Gastrocnemius medialis (tissue), 4 donors: Measurements from ENCODE around the gene GATC. TPM values are rescaled to one million over a fixed set of nuclear protein-coding genes. Genes with fewer than 3 reads are reported as not detected.

ENCODE experiments used
- ATAC-seq, 2 donors: fragments of 150-250 bp; one replicate each; pipeline ENCODE4 v1.9.1; 2016
- DNase-seq, 2 donors: peaks; one replicate each; pipeline ENCODE4 v3.0.0-alpha.2; 2019
- H3K27ac ChIP-seq, 4 donors: fragments of 200-600 bp; sonication (generic); 1 replicate in 1 of 4; 2 replicates in 3 of 4; pipeline ENCODE4 v1.5.1; 2016 to 2018; ENCODE audit warnings: mild to moderate bottlenecking in 2 of 4, moderate library complexity in 1 of 4
- H3K27me3 ChIP-seq, 3 donors: fragments of 200-600 bp; sonication (generic) in 2 of 3; 1 replicate in 1 of 3; 2 replicates in 2 of 3; pipeline versions ENCODE4 v1.5.1 to v1.6.0; 2016 to 2019; ENCODE audit warnings: mild to moderate bottlenecking in 1 of 3, moderate library complexity in 1 of 3
- H3K36me3 ChIP-seq, 2 donors: fragments of 200-600 bp; sonication (generic) in 1 of 2; one replicate each; pipeline ENCODE4 v1.5.1; 2017 to 2018
- H3K4me1 ChIP-seq, 2 donors: fragments of 200-600 bp; sonication (generic) in 1 of 2; one replicate each; pipeline ENCODE4 v1.5.1; 2016 to 2017; ENCODE audit warnings: mild to moderate bottlenecking in 2 of 2
- H3K4me3 ChIP-seq, 4 donors: fragments of 200-600 bp; sonication (generic) in 3 of 4; 1 replicate in 1 of 4; 2 replicates in 3 of 4; pipeline ENCODE4 v1.5.1; 2016 to 2019; ENCODE audit warnings: mild to moderate bottlenecking in 2 of 4
- H3K9me3 ChIP-seq, 3 donors: fragments of 200-600 bp; sonication (generic) in 2 of 3; 1 replicate in 1 of 3; 2 replicates in 2 of 3; pipeline ENCODE4 v1.5.1; 2016 to 2019
- CTCF ChIP-seq, 5 experiments: fragments of 450-650 bp in 3 of 5; fragments of 200-600 bp in 2 of 5; sonication (generic) in 2 of 5; IDR thresholded peaks in 4 of 5; conservative IDR thresholded peaks in 1 of 5; 1 replicate in 4 of 5; 2 replicates in 1 of 5; pipeline ENCODE4 v1.5.1; 2016 to 2019; ENCODE audit warnings: antibody characterized with exemption in 5 of 5, mild to moderate bottlenecking in 3 of 5, moderate library complexity in 3 of 5
- POLR2A ChIP-seq, 2 donors: fragments of 450-650 bp; IDR thresholded peaks; one replicate each; pipeline ENCODE4 v1.6.1; 2017; ENCODE audit warnings: antibody characterized with exemption in 2 of 2, mild to moderate bottlenecking in 2 of 2, moderate library complexity in 2 of 2
- in situ Hi-C, 4 donors: fragments of 200-750 bp; cut with MboI; loops; one replicate each; pipeline versions ENCODE4 v1.15.0 to v1.8.0; 2017; ENCODE audit warnings: low sequenced_read_pairs in 4 of 4
- intact Hi-C: fragments of 100-400 bp; cut with DNase I; formaldehyde crosslinking; loops from one replicate; pipeline ENCODE4 v1.15.1; 2023; ENCODE audit warnings: low total_unique reads
- total RNA-seq, 4 donors: library from RNA; depleted of rRNA; stranded (reverse); fragments of >200 nt; gene quantifications; one replicate each; pipeline versions ENCODE4 v1.1.0 to v1.2.3, GENCODE V29; 2016

GATC gene
- total RNA-seq, 4 donors from 2014 or later, result 14.5 to 20.7 (median 18.4) TPM

- no peaks in the 10 kb centered on the region for H3K4me1 ChIP-seq
- ATAC-seq (no peak), DNase-seq (no peak)
- intact Hi-C loops, result loop anchor here (5.0 kb wide), 1 partner anchor 79 kb away; no protein-coding TSS in a partner anchor
- peaks cover 0 to 8% (median 8%) of the 10 kb centered on the region in 3 donors for H3K27me3 ChIP-seq
- H3K9me3 ChIP-seq, result no peaks in the 10 kb centered on the region
- no peak overlapping the region for H3K4me3 ChIP-seq
- no peak for TF ChIP-seq POLR2A (IDR thresholded peaks at IDR 0.05)
- in situ Hi-C loops, result loop anchor here in 3 of 4 donors (10.0 kb wide), 2 partner anchors 67 to 77 kb away; no protein-coding TSS in a partner anchor
- H3K36me3 ChIP-seq, result no peaks in the 10 kb centered on the region
- H3K27ac ChIP-seq, result no peak overlapping the region
Observed at GRCh38 chr12:120421701-120422100, 24.5 kb upstream of the GATC start.

- ATAC-seq (no peak), DNase-seq (no peak)
- no peaks in the 10 kb centered on the region for H3K9me3 ChIP-seq
- H3K36me3 ChIP-seq, result no peaks in the 10 kb centered on the region
- intact Hi-C loops (loop anchor here (5.0 kb wide), 1 partner anchor 81 kb away; no protein-coding TSS in a partner anchor), in situ Hi-C loops (loop anchor here in 3 of 4 donors (10.0 kb wide), 2 partner anchors 68 to 78 kb away; no protein-coding TSS in a partner anchor)
- no peak overlapping the region for H3K27ac ChIP-seq
- H3K27me3 ChIP-seq, result peaks cover 0 to 10% (median 8%) of the 10 kb centered on the region in 3 donors
- H3K4me3 ChIP-seq, result no peak overlapping the region
- no peak for TF ChIP-seq POLR2A (IDR thresholded peaks at IDR 0.05)
- TF ChIP-seq CTCF (IDR thresholded peaks at IDR 0.05 in 4 of 5, conservative IDR thresholded peaks at IDR 0.05 in 1 of 5), result no peak
- H3K4me1 ChIP-seq, result no peaks in the 10 kb centered on the region
Observed at GRCh38 chr12:120422892-120423456, 23.3 kb upstream of the GATC start.

DNA sequence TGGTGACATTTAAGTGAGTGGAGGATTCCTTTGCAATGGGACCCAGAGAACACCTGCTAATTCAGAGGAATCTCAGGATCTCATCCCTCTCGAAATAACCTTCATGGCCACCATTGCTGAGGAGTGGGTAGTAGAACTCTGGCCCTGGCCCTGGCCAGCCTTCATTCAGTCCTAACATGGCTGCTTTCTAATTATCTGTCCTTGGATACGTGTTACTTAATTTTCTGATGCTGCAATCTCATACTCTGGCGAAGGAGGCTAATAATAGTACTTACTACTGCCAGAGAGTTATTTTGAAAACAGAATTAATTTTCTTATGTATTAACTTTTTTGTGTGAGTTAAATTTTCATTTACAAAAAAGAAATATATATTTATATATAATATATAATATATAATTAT is 20.4 kb upstream of the GATC start:
- Histone ChIP-seq H3K4me1 (no peaks in the 10 kb centered on the region), H3K9me3 (no peaks in the 10 kb centered on the region), H3K4me3 (no peak overlapping the region), H3K27ac (no peak overlapping the region), H3K27me3 (peaks cover 0 to 2% (median 0%) of the 10 kb centered on the region in 3 donors), H3K36me3 (no peaks in the 10 kb centered on the region)
- ATAC-seq, result no peak
- TF ChIP-seq CTCF (IDR thresholded peaks at IDR 0.05 in 4 of 5, conservative IDR thresholded peaks at IDR 0.05 in 1 of 5) (no peak), POLR2A (IDR thresholded peaks at IDR 0.05) (no peak)
- no peak for DNase-seq
- intact Hi-C loops, result no loop called here
- in situ Hi-C loops, result loop anchor here in 3 of 4 donors (10.0 kb wide), 2 partner anchors 71 to 81 kb away; no protein-coding TSS in a partner anchor

DNA sequence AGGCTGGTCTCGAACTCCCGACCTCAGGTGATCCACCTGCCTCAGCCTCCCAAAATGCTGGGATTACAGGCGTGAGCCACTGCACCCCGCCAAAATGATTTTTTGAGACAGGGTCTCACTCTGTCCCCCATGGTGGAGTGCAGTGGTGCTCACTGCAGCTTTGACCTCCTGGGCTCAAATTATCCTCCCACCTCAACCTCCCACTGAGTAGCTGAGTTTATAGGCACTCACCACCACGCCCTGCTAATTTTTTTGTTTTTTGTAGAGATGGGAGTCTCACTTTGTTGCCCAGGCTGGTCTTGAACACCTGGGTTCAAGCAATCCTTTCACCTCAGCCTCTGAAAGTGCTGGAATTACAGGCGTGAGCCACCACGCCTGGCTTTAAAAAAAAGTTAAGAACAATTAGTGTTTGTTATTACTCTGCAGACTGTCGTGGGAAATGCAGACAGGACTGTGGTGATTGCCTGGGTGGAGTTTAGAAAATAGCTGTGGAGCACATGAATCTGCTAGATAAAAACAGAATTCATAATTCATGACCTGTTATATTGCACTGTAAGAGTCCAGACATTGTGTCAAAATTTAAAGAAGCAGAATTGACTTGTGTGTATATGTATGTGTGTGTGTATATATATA is 17.5 kb upstream of the GATC start:
- H3K36me3 ChIP-seq, result no peaks in the 10 kb centered on the region
- no peak overlapping the region for H3K27ac ChIP-seq
- ATAC-seq, result no peak
- DNase-seq, result no peak
- H3K9me3 ChIP-seq, result no peaks in the 10 kb centered on the region
- no peak for TF ChIP-seq POLR2A (IDR thresholded peaks at IDR 0.05)
- TF ChIP-seq CTCF (IDR thresholded peaks at IDR 0.05 in 4 of 5, conservative IDR thresholded peaks at IDR 0.05 in 1 of 5), result no peak
- in situ Hi-C loops (loop anchor here in 3 of 4 donors (10.0 kb wide), 2 partner anchors 74 to 84 kb away; no protein-coding TSS in a partner anchor), intact Hi-C loops (no loop called here)
- H3K4me1 ChIP-seq, result no peaks in the 10 kb centered on the region
- H3K27me3 ChIP-seq, result peaks cover 0 to 2% (median 0%) of the 10 kb centered on the region in 3 donors
- no peak overlapping the region for H3K4me3 ChIP-seq

DNA sequence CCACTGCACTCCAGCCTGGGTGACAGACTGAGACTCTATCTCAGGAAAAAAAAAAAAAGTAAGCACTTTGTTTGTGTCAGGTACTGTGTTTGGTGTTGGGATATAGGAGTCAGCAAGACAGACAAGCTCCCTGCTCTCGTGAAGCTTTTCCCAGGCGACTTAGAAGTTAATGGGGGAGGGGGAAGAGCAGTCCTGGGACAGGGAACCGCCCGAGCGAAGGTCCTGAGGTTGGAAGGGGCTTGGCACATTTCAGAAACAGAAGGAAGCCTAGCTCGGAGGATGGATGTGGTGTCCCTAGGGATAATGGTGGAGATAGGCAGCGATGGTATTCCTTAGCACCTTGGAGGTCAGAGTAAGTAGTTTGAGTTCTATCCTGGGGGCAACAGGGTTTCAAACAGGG is 16.9 kb upstream of the GATC start:
- in situ Hi-C loops (loop anchor here in 3 of 4 donors (10.0 kb wide), 2 partner anchors 75 to 85 kb away; no protein-coding TSS in a partner anchor), intact Hi-C loops (no loop called here)
- ATAC-seq (no peak), DNase-seq (no peak)
- Histone ChIP-seq H3K4me3 (no peak overlapping the region), H3K36me3 (no peaks in the 10 kb centered on the region), H3K27me3 (peaks cover 0 to 2% (median 0%) of the 10 kb centered on the region in 3 donors), H3K9me3 (no peaks in the 10 kb centered on the region), H3K4me1 (no peaks in the 10 kb centered on the region), H3K27ac (no peak overlapping the region)
- TF ChIP-seq POLR2A (IDR thresholded peaks at IDR 0.05) (no peak), CTCF (IDR thresholded peaks at IDR 0.05 in 4 of 5, conservative IDR thresholded peaks at IDR 0.05 in 1 of 5) (no peak)
